HG03095 (cell line): ENCODE measurements around the gene PRMT1.

Experiments used
- ATAC-seq: cut with Tn5 transposase; IDR thresholded peaks from one replicate; pipeline ENCODE4 v1.9.1; 2021; ENCODE audit warnings: moderate library complexity; ENCODE audit not compliant: unreplicated experiment

The PRMT1 gene

DNA sequence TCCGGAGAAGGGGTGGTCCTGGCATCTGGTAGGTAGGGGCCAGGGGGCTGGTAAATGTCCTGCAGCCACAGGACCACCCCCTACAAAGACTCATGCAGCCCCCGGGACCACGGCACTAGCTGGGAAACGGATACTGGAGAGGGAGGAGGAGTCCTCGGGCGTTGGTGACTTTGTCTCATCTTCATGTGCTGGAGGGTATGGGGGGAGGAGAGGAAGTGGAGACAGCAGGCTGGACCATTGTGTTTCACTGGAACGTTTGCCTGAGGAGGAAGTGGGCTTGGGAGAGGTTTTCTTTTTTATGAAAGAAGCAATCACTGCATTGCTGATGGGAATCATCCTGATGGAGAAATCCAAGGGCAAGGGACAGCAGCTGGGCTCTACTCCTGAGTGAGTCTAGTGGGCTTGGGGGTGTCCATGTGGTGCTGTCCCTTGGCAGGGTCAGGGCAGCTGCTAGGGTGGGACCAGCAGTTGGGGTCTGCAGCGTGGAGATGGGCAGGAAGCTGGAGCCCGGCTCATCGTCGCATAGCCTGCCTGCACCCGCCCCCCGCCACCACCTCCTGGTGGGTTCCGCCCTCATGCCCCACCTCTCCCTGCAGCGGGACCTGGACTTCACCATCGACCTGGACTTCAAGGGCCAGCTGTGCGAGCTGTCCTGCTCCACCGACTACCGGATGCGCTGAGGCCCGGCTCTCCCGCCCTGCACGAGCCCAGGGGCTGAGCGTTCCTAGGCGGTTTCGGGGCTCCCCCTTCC, 10.7 kb downstream of the PRMT1 start:
- no peak for ATAC-seq

DNA sequence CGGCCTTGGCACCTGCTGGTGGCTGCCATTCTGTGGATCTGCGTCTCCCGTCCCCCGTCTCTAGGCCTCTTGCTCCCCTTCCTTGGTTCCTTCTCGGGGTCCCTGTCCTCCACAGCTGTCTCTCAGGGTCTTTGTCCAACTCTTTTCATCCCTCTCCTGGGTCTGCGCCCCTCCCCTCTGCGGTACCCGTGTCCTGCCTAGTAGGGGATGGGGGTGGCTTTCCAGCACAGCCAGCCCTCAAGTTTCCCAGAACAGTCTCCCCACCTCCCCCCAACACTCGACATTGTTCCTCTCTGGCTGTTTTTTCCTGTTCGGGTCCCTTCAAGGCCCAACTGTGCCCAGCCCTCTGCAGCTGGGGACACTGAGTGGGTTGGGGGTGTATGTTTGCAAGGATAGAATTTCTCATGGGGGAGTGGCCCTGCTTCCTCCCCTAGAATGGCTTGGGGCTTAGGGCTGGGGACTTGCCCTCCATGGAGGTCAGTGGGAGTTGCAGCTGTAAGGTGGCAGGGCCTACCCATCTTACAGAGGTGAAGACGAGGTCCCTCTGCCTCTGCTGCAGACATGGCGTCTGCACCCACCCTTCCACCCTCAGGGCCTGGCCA, 11.6 kb downstream of the PRMT1 start:
- ATAC-seq = no peak

DNA sequence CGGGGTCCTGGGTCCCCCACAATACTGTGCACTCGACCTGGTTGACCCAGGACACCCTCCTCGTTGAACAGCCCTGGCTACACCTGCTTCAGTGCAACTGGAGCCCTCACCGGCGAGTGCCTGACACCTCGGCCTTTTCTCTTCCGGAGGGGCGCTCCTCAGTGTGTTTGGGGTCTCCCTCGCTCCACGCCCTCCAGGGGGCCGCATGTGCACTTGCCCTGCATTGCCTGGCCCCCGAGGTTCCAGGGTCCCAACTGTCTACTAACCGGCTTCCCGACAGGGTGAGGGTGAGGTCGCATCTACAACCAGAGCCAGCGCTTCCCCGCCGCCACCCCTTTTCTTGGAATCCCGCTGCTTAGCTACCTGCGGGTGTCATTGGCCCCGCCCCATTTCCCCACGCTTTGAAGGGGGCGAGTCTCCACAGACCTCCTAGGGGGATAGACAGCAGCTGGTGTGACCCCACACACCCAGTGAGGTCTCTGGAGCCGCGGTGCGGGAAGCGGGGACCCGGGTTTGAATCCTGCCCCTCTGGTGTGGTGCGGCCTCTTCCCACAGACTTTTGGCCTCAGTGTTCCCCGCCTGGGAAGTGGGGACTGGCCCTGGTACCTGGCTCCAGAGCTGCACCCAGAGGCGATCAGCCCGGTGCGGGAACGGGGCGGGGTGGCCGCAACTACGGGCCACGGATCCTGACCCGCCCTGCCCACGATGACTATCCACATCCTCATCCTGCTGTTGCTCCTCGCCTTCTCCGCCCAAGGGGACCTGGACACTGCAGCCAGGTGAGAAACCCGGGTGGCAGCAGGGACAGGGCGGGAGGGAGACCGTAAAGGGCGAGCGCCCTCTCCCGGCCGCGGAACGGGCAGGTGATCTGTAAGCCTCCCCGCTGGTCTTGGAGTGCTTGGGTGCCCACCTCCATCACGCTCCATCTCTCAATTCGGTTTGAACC, 12.3 kb downstream of the PRMT1 start, which contains the start of gene ADM5:
Gene ADM5 (plus strand): TSS at position 462 of the 946 bp plus-strand sequence. CDS start 244 bp downstream, at position 706.
- no peak for ATAC-seq

DNA sequence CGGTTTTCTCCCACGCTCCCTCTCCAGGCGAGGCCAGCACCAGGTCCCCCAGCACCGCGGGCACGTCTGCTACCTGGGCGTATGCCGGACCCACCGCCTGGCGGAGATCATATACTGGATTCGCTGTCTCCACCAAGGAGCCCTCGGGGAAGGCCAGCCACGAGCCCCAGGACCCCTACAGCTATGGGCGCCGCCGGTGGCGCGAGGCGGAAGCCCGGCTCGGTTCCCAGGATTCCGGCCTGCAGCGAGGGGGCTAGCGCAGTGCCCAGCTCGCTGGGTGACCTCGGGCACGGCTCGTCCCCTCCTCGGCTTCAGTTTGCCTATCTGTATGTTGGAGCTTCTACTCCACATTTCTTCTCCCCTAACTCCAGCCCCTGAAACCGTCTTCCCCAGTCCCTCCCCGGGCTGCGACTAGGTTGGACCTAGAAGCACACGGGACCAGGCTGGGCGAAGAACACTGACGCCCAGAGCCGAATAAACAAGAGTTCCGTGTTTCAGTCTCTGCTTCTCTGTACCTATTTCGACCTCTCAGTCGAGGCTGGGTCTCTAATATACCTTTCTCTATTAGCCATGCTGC, 13.1 kb downstream of the PRMT1 start:
- no peak for ATAC-seq

DNA sequence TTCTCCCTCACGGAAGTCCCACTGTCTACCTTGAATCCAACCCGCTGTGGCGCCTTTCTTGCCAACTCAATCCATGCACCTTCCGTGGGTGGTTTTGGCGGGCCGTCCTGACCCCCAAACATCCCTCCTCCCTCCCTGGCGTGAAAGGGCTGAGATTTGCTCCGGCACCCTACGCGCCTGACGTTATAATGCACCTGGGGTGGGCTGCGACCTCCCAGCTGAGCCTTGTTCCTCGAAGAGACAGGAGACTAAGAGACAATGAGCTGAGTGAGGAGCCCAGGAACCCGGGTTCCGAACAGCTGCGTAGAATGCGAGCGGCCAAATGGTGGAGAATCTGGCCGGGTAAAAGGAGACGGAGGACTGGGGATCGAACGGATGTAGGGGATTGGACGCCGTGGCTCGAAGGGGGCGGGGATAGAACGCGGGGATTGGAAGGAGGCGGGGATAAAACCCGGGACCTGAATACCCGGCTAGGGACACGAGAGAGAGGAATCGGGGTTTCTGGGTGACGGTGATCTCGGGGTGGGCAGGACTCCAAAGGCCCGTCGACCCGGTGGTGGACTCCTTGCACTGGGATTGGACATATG, 13.7 kb downstream of the PRMT1 start, which contains the start of gene CPT1C:
Gene CPT1C (plus strand): TSS at position 461 of the 587 bp plus-strand sequence. CDS start 1,137 bp downstream, outside the sequence.
- no peak for ATAC-seq

DNA sequence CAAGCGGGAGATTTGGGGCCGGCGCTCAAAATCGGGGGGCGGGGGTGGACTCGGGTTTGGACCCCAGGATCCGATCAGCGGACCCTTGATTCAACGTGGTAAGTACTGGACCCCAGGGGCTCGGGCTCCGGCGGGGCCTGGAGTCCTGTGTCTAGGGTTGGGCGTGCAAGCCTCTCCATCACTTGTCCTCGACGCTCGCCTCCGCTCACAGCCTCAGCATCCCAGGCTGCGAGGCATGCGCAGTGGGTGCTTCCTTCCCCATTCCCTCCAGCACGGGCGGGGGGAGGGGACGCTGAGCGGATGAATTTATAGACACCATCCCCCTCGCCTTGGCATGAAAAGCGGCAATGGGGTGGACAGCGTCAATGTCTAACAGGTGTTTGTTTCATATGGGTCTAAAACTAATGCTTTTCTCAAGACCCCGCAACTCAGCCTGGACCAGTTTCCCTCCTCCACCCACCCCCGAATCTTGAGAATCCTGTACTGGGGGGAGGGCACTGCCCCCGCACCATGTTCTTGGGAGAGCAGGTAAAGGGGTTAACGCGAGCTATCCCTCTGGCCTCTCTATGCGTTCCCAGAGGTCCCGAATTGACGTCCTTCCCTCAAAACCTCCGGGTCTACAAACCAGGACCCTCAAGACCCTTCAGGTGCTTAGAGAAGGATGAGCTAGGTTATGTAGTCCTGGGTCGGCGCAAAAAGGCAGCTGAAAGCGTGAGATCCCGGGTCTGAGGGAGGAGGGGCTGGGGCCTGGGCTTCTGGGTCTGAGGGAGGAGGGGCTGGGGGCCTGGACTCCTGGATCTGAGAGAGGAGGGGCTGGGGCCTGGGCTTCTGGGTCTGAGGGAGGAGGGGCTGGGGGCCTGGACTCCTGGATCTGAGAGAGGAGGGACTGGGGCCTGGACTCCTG, 14.4 kb downstream of the PRMT1 start:
- no peak for ATAC-seq

DNA sequence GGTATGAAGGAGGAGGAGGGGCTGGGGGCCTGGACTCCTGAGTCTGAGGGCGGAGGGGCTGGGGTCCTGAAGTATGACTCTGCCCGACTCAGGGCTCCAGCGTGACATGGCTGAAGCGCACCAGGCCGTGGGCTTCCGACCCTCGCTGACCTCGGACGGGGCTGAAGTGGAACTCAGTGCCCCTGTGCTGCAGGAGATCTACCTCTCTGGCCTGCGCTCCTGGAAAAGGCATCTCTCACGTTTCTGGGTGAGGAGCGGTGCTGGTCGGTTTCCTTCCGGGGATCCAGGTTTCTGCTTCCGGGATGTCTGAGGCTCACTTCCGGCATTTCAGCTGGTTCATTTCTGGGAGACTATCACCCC, 15.1 kb downstream of the PRMT1 start:
- no peak for ATAC-seq

DNA sequence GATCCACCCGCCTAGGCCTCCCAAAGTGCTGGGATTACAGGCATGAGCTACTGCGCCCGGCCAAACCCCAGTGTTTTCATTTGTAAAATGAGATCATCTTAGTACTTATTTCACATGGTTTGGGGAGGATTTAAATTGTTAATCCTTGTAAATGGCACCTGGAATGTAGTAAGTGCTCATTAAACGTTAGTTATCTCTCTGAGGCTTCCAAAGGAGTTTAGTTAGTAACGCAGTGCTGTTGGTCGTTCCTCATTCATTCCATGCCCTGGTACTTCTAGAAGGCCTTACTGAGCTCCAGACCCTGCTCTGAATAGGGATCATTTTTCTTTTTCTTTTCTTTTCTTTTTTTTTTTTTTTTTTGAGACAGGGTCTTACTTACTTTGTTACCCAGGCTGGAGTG, 19.0 kb downstream of the PRMT1 start:
- no peak for ATAC-seq

DNA sequence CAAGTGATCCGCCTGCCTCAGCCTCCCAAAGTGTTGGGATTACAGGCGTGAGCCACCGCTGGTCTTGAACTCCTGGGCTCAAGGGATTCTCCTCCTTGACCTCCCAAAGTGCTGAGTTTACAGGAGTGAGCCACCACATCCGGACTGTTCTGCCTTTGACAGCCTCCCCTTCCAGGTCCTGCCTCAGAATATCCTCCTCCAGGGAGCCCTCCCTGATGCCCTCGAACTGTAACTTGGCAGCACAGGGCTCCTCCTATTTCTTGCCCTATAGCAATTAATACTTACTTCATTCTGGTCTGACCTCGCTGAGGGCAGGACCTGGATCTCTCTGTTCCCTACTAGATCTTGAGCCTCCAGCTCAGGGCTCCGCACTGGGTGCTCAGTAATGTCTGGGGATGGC, 19.8 kb downstream of the PRMT1 start:
- no peak for ATAC-seq

DNA sequence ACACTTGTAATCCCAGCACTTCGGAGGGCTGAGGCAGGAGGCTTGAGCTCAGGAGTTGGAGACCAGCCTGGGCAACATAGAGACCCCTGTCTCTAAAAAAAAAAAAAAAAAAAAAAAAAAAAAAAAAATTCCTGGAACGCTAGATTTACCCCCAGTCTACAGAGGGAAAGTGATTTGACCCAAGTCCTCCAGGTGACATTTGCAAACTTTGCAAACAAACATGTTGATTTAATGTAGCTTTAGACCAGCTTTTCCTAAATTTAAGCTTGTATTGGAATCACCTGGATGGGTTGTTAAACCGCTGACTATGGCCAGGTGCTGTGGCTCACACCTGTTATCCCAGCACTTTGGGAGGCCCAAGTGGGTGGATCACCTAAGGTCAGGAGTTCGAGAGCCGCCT, 22.3 kb downstream of the PRMT1 start:
- ATAC-seq = no peak

DNA sequence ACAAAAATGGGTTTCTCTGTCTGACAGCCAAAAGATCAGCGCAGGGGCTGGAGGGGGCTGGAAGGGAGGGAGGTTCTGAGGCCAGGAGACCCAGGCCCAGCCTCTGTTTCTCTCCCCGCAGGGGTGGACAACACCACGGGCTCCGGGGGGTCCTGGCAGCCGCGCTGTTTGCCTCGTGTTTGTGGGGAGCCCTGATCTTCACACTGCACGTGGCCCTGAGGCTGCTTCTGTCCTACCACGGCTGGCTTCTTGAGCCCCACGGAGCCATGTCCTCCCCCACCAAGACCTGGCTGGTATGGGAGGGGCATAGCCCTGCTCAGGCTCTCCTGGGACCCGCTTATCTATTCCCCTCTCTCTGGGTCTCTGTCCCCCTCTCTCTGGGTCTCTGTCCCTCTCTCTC, 23.5 kb downstream of the PRMT1 start:
- no peak for ATAC-seq

DNA sequence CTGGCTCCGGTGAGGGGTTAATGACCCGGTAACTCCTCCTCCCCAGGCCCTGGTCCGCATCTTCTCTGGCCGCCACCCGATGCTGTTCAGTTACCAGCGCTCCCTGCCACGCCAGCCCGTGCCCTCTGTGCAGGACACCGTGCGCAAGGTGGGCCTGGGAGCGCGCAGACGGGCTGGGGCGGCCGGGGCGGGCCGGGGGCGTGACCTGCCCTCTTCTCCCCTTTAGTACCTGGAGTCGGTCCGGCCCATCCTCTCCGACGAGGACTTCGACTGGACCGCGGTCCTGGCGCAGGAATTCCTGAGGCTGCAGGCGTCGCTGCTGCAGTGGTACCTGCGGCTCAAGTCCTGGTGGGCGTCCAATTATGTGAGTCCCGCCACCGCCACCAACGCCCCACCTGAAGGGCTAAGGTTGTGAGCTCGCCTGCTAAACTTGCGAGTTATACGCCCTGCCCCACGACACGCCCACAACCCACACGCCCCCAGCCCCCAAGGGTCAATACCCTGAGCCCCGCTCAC, 24.3 kb downstream of the PRMT1 start:
- ATAC-seq = no peak

DNA sequence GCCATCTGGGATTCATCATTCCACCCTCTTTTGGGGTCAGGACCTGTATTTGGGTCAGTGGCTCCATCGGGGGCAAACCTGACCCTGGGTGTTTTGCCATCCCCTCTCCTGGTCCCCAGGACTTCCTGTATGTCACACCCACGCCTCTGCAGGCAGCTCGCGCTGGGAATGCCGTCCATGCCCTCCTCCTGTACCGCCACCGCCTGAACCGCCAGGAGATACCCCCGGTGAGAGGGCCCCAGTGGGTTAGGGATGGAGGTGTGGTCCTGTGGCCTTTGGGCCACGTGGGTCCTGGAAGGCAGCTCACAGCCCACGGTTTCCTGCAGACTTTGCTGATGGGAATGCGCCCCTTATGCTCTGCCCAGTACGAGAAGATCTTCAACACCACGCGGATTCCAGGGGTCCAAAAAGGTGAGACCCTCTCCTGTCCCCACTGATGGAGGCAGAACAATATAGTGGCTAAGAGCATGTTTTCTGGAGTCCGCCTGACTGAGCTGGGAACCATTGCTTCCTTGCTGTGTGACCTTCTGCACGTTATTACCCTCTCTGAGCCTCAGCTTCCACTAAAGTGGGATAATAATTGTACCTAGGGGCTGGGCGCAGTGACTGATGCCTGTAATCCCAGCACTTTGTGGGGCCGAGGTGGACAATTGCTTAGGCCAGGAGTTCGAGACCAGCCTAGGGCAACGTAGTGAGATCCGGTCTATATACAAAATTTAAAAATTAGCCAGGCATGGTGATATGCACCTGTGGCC, 28.0 kb downstream of the PRMT1 start:
- ATAC-seq = no peak

DNA sequence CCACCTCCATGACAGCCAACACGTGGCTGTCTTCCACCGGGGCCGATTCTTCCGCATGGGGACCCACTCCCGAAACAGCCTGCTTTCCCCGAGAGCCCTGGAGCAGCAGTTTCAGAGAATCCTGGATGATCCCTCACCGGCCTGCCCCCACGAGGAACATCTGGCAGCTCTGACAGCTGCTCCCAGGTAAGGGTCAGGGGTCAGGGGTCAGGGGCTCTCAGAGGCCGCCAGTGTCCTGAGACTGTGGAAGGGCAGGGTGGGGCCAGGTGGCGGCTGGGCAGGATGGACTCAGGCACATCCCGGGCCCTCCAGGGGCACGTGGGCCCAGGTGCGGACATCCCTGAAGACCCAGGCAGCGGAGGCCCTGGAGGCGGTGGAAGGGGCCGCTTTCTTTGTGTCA, 28.8 kb downstream of the PRMT1 start:
- ATAC-seq = no peak

DNA sequence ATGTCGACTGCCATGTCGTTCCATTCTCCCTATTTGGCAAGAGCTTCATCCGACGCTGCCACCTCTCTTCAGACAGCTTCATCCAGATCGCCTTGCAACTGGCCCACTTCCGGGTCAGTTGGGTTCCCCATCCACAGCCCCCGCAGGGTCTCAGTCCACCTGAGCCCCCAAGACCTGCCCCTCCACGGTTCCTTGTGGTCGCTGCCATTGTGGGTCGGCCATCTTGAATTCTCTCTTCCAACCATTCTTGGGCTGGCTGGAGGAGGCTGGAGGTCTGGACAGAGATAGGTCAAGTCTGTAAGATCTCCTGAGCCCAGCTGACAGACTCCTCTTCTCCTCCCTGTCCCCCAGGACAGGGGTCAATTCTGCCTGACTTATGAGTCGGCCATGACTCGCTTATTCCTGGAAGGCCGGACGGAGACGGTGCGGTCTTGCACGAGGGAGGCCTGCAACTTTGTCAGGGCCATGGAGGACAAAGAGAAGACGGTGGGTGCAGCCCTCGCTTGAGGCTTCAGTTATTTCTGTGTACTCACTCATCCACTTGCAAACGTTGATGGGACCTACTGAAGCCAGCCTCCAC, 33.4 kb downstream of the PRMT1 start:
- no peak for ATAC-seq

DNA sequence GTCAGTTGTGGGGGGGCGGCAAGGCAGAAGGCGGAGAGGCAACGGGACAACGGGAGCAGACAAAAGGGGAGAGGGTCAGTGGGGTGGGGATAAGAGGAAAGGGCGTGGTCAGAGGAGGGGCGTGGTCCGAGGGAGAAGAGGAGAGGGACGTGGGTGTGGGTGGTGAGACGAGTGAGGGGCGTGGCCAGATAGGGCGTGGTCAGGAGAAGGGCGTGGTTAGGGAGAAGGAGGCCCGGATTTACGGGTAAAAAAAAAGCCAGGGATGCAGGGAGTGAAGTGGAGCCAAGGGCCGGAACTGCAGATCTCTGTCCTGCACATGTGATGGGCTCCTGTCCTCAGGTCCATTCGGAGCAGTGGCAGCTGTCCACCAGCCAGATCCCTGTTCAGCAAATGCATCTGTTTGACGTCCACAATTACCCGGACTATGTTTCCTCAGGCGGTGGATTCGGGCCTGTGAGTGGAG, 35.4 kb downstream of the PRMT1 start:
- ATAC-seq = no peak

DNA sequence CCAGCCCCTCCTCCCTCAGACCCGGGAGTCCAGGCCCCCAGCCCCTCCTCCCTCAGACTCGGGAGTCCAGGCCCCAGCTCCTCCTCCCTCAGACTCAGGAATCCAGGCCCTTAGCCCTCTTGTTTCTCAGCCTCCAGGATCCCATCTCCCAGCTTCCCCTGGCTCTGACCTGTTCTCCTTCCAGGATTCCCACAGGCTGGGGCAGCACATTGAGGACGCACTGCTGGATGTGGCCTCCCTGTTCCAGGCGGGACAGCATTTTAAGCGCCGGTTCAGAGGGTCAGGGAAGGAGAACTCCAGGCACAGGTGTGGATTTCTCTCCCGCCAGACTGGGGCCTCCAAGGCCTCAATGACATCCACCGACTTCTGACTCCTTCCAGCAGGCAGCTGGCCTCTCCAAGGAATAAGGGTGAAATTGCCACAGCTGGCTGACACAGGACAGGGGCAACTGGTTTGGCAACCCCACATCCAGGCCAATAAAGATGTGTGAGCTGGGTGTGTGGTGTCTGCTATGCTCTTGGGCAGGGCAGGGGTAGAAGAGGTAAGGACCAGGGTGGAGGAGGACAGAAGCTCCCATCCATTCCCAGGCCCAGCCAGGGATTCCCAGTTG, 36.3 kb downstream of the PRMT1 start:
- ATAC-seq = no peak

DNA sequence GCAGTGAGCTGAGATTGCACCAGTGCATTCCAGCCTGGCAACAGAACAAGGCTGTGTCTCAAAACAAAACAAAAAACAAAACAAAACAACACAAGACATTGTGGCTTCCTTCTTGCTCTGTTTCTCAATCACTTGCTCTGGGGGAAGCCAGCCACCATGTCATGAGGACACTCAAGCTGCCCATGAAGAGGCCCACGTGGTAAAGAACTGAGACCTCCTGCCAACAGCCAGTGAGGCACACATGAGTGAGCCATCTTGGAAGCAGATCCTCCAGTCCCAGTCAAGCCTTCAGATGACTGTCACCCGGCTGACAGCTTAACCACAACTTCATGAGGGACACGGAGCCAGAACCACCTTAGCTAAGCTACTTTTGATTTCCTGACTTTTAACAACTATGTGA, 39.1 kb downstream of the PRMT1 start:
- ATAC-seq = no peak
